GM12878 (cell line): ENCODE results near the gene CENPP. TPM values are rescaled to one million over a fixed set of nuclear protein-coding genes. Genes with fewer than 3 reads are reported as not detected.

ENCODE experiments used
- ATAC-seq: fragments of 200-7000 bp; cut with Tn5 transposase; 3 replicates; pipeline ENCODE4 v1.9.1; 2020; ENCODE audit warnings: mild to moderate bottlenecking, moderate library complexity
- BruUV-seq: library from RNA; stranded (reverse); fragments of 400-500 nt; replicated peaks from 2 replicates; lab custom pipeline; 2021; lab: Mats Ljungman, UMichigan
- CTCF ChIA-PET: fragments of 300-600 bp; sonication (Branson Sonifier 250); formaldehyde crosslinking; extraction: SDS; loops from one replicate; lab custom pipeline; 2021; ENCODE audit warnings: inconsistent platforms; lab: Yijun Ruan, JAX
- POLR2A ChIA-PET: fragments of 350-600 bp; formaldehyde crosslinking; extraction: SDS; loops from one replicate; lab custom pipeline; 2021; ENCODE audit warnings: inconsistent platforms; lab: Charles Lee
- RAD21 ChIA-PET: fragments of 300-600 bp; sonication (Branson Sonifier 250); formaldehyde crosslinking; loops from one replicate; lab custom pipeline; 2023; ENCODE audit warnings: antibody characterized with exemption; ENCODE audit not compliant: unreplicated experiment; lab: Charles Lee
- SMC1A ChIA-PET: fragments of 300-600 bp; sonication (Branson Sonifier 250); formaldehyde crosslinking; loops from one replicate; lab custom pipeline; 2023; ENCODE audit not compliant: unreplicated experiment, uncharacterized antibody; lab: Charles Lee
- DNase-seq: peaks from one replicate; pipeline ENCODE4 v3.0.0-alpha.2; 2011; ENCODE audit warnings: low read depth, low spot score
- FAIRE-seq: peaks from 3 replicates; lab custom pipeline; 2011; peaks lifted over from hg19 to GRCh38; lab: Jason Lieb, UNC
- H2AFZ ChIP-seq: 2 replicates; pipeline ENCODE4 v1.6.0; 2011; ENCODE audit warnings: low read depth, low read length, control low read depth; ENCODE audit not compliant: control insufficient read depth
- H3K27ac ChIP-seq: 2 replicates; pipeline ENCODE4 v1.5.1; 2011; ENCODE audit warnings: control low read depth; ENCODE audit not compliant: control insufficient read depth, insufficient read depth
- H3K27me3 ChIP-seq, 2 experiments: replicated peaks in 1 of 2; 2 replicates each; pipeline versions ENCODE4 v1.6.0 to v1.6.1; 2011; ENCODE audit warnings: low read length in 1 of 2; ENCODE audit not compliant: control insufficient read depth in 2 of 2, insufficient read depth in 2 of 2
- H3K36me3 ChIP-seq, 2 experiments: 2 replicates each; pipeline ENCODE4 v1.5.1; 2011; ENCODE audit warnings: low read length in 1 of 2; ENCODE audit not compliant: control insufficient read depth in 2 of 2, insufficient read depth in 2 of 2
- H3K4me1 ChIP-seq: 2 replicates; pipeline ENCODE4 v1.6.1; 2011; ENCODE audit warnings: mild to moderate bottlenecking, low read length, moderate library complexity, mixed read lengths; ENCODE audit not compliant: control insufficient read depth, insufficient read depth
- H3K4me2 ChIP-seq: 2 replicates; pipeline ENCODE4 v1.6.0; 2011; ENCODE audit warnings: control low read depth; ENCODE audit not compliant: control insufficient read depth, insufficient read depth
- H3K4me3 ChIP-seq: fragments of 200-600 bp; sonication (generic); 2 replicates; pipeline ENCODE4 v1.5.1; 2016
- H3K79me2 ChIP-seq: 2 replicates; pipeline ENCODE4 v1.6.0; 2011; ENCODE audit warnings: low read length; ENCODE audit not compliant: control insufficient read depth, insufficient read depth
- H3K9ac ChIP-seq: 2 replicates; pipeline ENCODE4 v1.8.0; 2011; ENCODE audit warnings: low read length, control low read depth, mixed read lengths; ENCODE audit not compliant: control insufficient read depth, insufficient read depth
- H3K9me3 ChIP-seq: replicated peaks from 3 replicates; pipeline ENCODE4 v1.5.1; 2011; ENCODE audit warnings: mild to moderate bottlenecking, low read length; ENCODE audit not compliant: control insufficient read depth, insufficient read depth
- H4K20me1 ChIP-seq: 2 replicates; pipeline ENCODE4 v1.6.0; 2011; ENCODE audit not compliant: control insufficient read depth, insufficient read depth
- BRCA1 ChIP-seq: IDR thresholded peaks from 2 replicates; pipeline ENCODE4 v1.6.1; 2011; ENCODE audit warnings: low read depth, low read length, improper control_type of control experiment
- CREM ChIP-seq: IDR thresholded peaks from 2 replicates; pipeline ENCODE4 v1.6.1; 2014; ENCODE audit warnings: antibody characterized with exemption, low read depth
- GATAD2B ChIP-seq: fragments of 450-650 bp; conservative IDR thresholded peaks from 2 replicates; pipeline ENCODE4 v1.6.1; 2017; ENCODE audit warnings: low read depth, mild to moderate bottlenecking, moderate library complexity
- HDGF ChIP-seq: fragments of 450-650 bp; IDR thresholded peaks from 2 replicates; pipeline ENCODE4 v1.6.1; 2016; ENCODE audit warnings: antibody characterized with exemption
- HSF1 ChIP-seq: fragments of 150-350 bp; IDR thresholded peaks from 2 replicates; pipeline ENCODE4 v1.6.1; 2014; ENCODE audit warnings: mild to moderate bottlenecking, low read depth, low read length
- JUNB ChIP-seq: IDR thresholded peaks from 2 replicates; pipeline ENCODE4 v1.6.1; 2016; ENCODE audit warnings: antibody characterized with exemption, mild to moderate bottlenecking
- MTA3 ChIP-seq: IDR thresholded peaks from 2 replicates; pipeline ENCODE4 v1.6.1; 2012; ENCODE audit warnings: low read length, inconsistent platforms, borderline replicate concordance
- NFYB ChIP-seq: IDR thresholded peaks from 2 replicates; pipeline ENCODE4 v1.6.1; 2011; ENCODE audit warnings: low read depth, mild to moderate bottlenecking, low read length, improper control_type of control experiment, moderate library complexity; ENCODE audit not compliant: insufficient read depth
- NKRF ChIP-seq: fragments of 450-650 bp; conservative IDR thresholded peaks from 2 replicates; pipeline ENCODE4 v1.6.1; 2017; ENCODE audit warnings: mild to moderate bottlenecking, moderate library complexity
- NR2C2 ChIP-seq: IDR thresholded peaks from 2 replicates; pipeline ENCODE4 v1.6.1; 2011; ENCODE audit warnings: borderline replicate concordance, low read depth; ENCODE audit not compliant: control insufficient read depth, insufficient read length
- SMAD1 ChIP-seq: fragments of 450-650 bp; IDR thresholded peaks from 2 replicates; pipeline ENCODE4 v1.6.1; 2018; ENCODE audit warnings: mild to moderate bottlenecking, low read depth; ENCODE audit not compliant: partially characterized antibody
- ZBTB4 ChIP-seq: fragments of 450-650 bp; formaldehyde crosslinking; IDR thresholded peaks from 2 replicates; pipeline ENCODE4 v1.4.0; 2022; ENCODE audit warnings: mild to moderate bottlenecking, moderate library complexity
- WGBS: methylation state at CpG from one replicate; pipeline ENCODE4 v1.1.6; 2016; ENCODE audit warnings: low lambda C conversion rate; ENCODE audit not compliant: insufficient replicate concordance, insufficient coverage; ENCODE audit errors: missing lambda C conversion rate; 5-methylcytosine and 5-hydroxymethylcytosine counted together
- in situ Hi-C: fragments of 300-500 bp; cut with MboI; formaldehyde crosslinking; loops from 9 replicates; pipeline ENCODE4 v1.14.3; 2018; ENCODE audit warnings: mixed read lengths
- intact Hi-C: fragments of 100-400 bp; cut with micrococcal nuclease; formaldehyde crosslinking; loops from one replicate; pipeline ENCODE4 v1.14.2; 2022; ENCODE audit not compliant: unreplicated experiment
- polyA plus RNA-seq, 11 experiments: library from polyadenylated mRNA; depleted of rRNA in 4 of 11; unstranded in 6 of 11; stranded (reverse) in 5 of 11; fragments of >200 nt; fragmentation: Nextera tagmentation in 4 of 11; fragmentation: Illumina TruSeq in 1 of 11; extraction: Ambion mirVana in 4 of 11; extraction: Trizol in 1 of 11; gene quantifications; 1 replicate in 1 of 11; 2 replicates in 10 of 11; pipeline versions ENCODE4 v1.2.1 to v1.2.3, GENCODE V29; 2011 to 2016; ENCODE audit warnings: inconsistent platforms in 2 of 11, missing spikeins in 2 of 11, low read depth in 1 of 11
- total RNA-seq, 4 experiments: library from RNA; depleted of rRNA in 3 of 4; stranded (reverse); fragments of >200 nt in 3 of 4; fragmentation: Illumina TruSeq in 1 of 4; extraction: Trizol in 1 of 4; gene quantifications; 2 replicates each; pipeline versions ENCODE4 v1.2.1 to v1.2.3, GENCODE V29; 2013 to 2021

CENPP gene
- total and polyA plus RNA-seq, 10 of the 15 experiments (the other 5 are each of a cell fraction or from before 2014, with no cell fraction given), result 9.4 to 31.4 (median 19.8) TPM

- ChIA-PET POLR2A (no interaction called here), SMC1A (no interaction called here), CTCF (no interaction called here), RAD21 (no interaction called here)
- FAIRE-seq (no peak), ATAC-seq (no peak), DNase-seq (no peak)
- Histone ChIP-seq H3K4me1 (no peaks in the 10 kb centered on the region), H2AFZ (no peak overlapping the region), H3K36me3 (no peaks in the 10 kb centered on the region), H3K79me2 (no peaks in the 10 kb centered on the region), H3K4me2 (no peak overlapping the region), H3K9ac (no peak overlapping the region), H3K27ac (no peak overlapping the region), H3K27me3 (no peaks in the 10 kb centered on the region), H4K20me1 (no peaks in the 10 kb centered on the region), H3K4me3 (no peak overlapping the region), H3K9me3 (no peaks in the 10 kb centered on the region)
- no peak for TF ChIP-seq GATAD2B
- TF ChIP-seq NR2C2, result no peak
- TF ChIP-seq SMAD1, result no peak
- TF ChIP-seq NFYB, result no peak
- TF ChIP-seq HSF1, result no peak
- intact Hi-C loops (no loop called here), in situ Hi-C loops (no loop called here)
- no TSS peak for BruUV-seq
- WGBS, result 0% methylated on average over 1 of the region's 1 CpG
Observed at GRCh38 chr9:92576175-92576574, 250.4 kb downstream of the CENPP start.

- ChIA-PET CTCF (no interaction called here), RAD21 (no interaction called here), POLR2A (interaction anchor here (0.6 kb wide), 1 partner anchor 241 kb away, joined by 4 read pairs; no protein-coding TSS in a partner anchor), SMC1A (no interaction called here)
- no peaks in the 10 kb centered on the region for H3K79me2 ChIP-seq
- intact Hi-C loops, result no loop called here
- no peak overlapping the region for H2AFZ ChIP-seq
- FAIRE-seq, result no peak
- no peak overlapping the region for H3K4me2 ChIP-seq
- H3K27me3 ChIP-seq, result no peaks in the 10 kb centered on the region
- H4K20me1 ChIP-seq, result no peaks in the 10 kb centered on the region
- no peak overlapping the region for H3K27ac ChIP-seq
- no peak overlapping the region for H3K4me3 ChIP-seq
- no peak for DNase-seq
- no peaks in the 10 kb centered on the region; the same call in 2 of the 3 replicates for H3K9me3 ChIP-seq
- H3K36me3 ChIP-seq, result no peaks in the 10 kb centered on the region
- WGBS, result 96% methylated on average over 1 of the region's 1 CpG
- H3K4me1 ChIP-seq, result no peaks in the 10 kb centered on the region
- no peak overlapping the region for H3K9ac ChIP-seq
- in situ Hi-C loops, result no loop called here
- BruUV-seq, result no TSS peak
- no peak for ATAC-seq
- TF ChIP-seq ZBTB4 (CRISPR knock-in tag), result no peak
- no peak for TF ChIP-seq BRCA1
- no peak for TF ChIP-seq JUNB
- no peak for TF ChIP-seq NKRF
- TF ChIP-seq CREM, result no peak
- TF ChIP-seq HDGF, result no peak
- no peak for TF ChIP-seq MTA3
Observed at GRCh38 chr9:92589923-92590322, 264.2 kb downstream of the CENPP start.
